ENCODE results near the gene XG.

DNA sequence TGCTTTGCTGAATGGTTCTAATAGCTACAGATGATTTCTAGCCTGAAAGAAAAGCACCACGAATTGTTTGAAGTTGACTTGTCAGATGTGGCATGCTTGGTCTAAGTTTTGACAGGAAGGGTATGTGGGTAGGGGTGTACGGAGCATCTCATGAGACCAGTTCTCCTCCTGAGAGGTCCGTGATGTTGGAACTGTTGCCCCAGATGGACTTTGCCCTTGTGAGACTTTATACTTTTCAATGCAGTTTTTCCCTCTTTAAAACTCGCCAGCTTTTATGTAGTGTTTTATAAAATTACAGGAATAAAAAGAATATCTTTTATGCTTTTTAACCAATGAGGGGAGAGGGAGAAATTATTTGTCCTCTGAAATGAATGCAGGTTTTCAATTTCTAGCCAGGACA is 16.6 kb upstream of the XG start:
- no peak for TF ChIP-seq POLR2A (IDR thresholded peaks at IDR 0.05)
- TF ChIP-seq, protein P1, sequence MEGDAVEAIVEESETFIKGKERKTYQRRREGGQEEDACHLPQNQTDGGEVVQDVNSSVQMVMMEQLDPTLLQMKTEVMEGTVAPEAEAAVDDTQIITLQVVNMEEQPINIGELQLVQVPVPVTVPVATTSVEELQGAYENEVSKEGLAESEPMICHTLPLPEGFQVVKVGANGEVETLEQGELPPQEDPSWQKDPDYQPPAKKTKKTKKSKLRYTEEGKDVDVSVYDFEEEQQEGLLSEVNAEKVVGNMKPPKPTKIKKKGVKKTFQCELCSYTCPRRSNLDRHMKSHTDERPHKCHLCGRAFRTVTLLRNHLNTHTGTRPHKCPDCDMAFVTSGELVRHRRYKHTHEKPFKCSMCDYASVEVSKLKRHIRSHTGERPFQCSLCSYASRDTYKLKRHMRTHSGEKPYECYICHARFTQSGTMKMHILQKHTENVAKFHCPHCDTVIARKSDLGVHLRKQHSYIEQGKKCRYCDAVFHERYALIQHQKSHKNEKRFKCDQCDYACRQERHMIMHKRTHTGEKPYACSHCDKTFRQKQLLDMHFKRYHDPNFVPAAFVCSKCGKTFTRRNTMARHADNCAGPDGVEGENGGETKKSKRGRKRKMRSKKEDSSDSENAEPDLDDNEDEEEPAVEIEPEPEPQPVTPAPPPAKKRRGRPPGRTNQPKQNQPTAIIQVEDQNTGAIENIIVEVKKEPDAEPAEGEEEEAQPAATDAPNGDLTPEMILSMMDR (IDR thresholded peaks at IDR 0.05) = no peak
